CD8-positive, alpha-beta memory T cell (primary cell): ENCODE measurements around the gene TUBB3. TPM values are rescaled to one million over a fixed set of nuclear protein-coding genes. Genes with fewer than 3 reads are reported as not detected.
A peak's percentile ranks its signal among the peaks of the same experiment; 100 is the strongest.

Source experiments
- CTCF ChIA-PET: fragments of 350-600 bp; sonication (Branson Sonifier 250); formaldehyde crosslinking; loops from one replicate; lab custom pipeline; 2021; ENCODE audit warnings: antibody characterized with exemption; lab: Charles Lee
- POLR2A ChIA-PET: fragments of 350-600 bp; sonication (Branson Sonifier 250); formaldehyde crosslinking; loops from one replicate; lab custom pipeline; 2021; ENCODE audit warnings: antibody characterized with exemption; lab: Charles Lee
- DNase-seq, 5 donors: peaks; one replicate each; pipeline versions ENCODE4 v3.0.0 to v3.0.0-alpha.2; 2020 to 2022; ENCODE audit warnings: mixed read lengths in 1 of 5
- H3K27ac ChIP-seq: one replicate; pipeline ENCODE4 v1.7.0; 2013; ENCODE audit warnings: low read depth, mild to moderate bottlenecking, low read length, moderate library complexity
- H3K27me3 ChIP-seq: 2 replicates; pipeline ENCODE4 v1.7.0; 2013; ENCODE audit warnings: low read length, mild to moderate bottlenecking; ENCODE audit not compliant: insufficient read depth, poor library complexity, severe bottlenecking
- H3K36me3 ChIP-seq: 2 replicates; pipeline ENCODE4 v1.7.0; 2013; ENCODE audit warnings: mild to moderate bottlenecking, low read length, moderate library complexity; ENCODE audit not compliant: insufficient read depth
- H3K4me1 ChIP-seq: 2 replicates; pipeline ENCODE4 v1.7.0; 2013; ENCODE audit warnings: mild to moderate bottlenecking, low read length, moderate library complexity; ENCODE audit not compliant: insufficient read depth
- H3K4me3 ChIP-seq: 2 replicates; pipeline ENCODE4 v1.7.0; 2013; ENCODE audit warnings: mild to moderate bottlenecking, low read length
- H3K9me3 ChIP-seq: 2 replicates; pipeline ENCODE4 v1.7.0; 2013; ENCODE audit warnings: mild to moderate bottlenecking, low read length
- H3K27ac Mint-ChIP-seq, 8 donors: one replicate each; pipeline ENCODE4 v1.8.0; 2020 to 2021; ENCODE audit warnings: mixed read lengths in 8 of 8, mild to moderate bottlenecking in 6 of 8, inconsistent platforms in 3 of 8, moderate library complexity in 3 of 8
- H3K27me3 Mint-ChIP-seq, 2 donors: one replicate each; pipeline ENCODE4 v1.8.0; 2020 to 2021; ENCODE audit warnings: mixed read lengths in 2 of 2, mild to moderate bottlenecking in 1 of 2, moderate library complexity in 1 of 2
- H3K36me3 Mint-ChIP-seq, 3 donors: one replicate each; pipeline ENCODE4 v1.8.0; 2020 to 2021; ENCODE audit warnings: mixed read lengths in 3 of 3, inconsistent platforms in 1 of 3, mild to moderate bottlenecking in 1 of 3
- H3K4me1 Mint-ChIP-seq, 3 donors: one replicate each; pipeline ENCODE4 v1.8.0; 2020 to 2021; ENCODE audit warnings: mixed read lengths in 3 of 3, inconsistent platforms in 1 of 3, mild to moderate bottlenecking in 1 of 3
- H3K4me3 Mint-ChIP-seq, 7 donors: one replicate each; pipeline ENCODE4 v1.8.0; 2020 to 2021; ENCODE audit warnings: mixed read lengths in 7 of 7, mild to moderate bottlenecking in 6 of 7, moderate library complexity in 4 of 7, inconsistent platforms in 2 of 7
- H3K9me3 Mint-ChIP-seq, 5 donors: one replicate each; pipeline ENCODE4 v1.8.0; 2020 to 2022; ENCODE audit warnings: mixed read lengths in 5 of 5, mild to moderate bottlenecking in 3 of 5, moderate library complexity in 2 of 5, inconsistent platforms in 1 of 5
- polyA plus RNA-seq: library from polyadenylated mRNA; unstranded; fragments of 300-500 nt; fragmentation: Illumina TruSeq; gene quantifications from one replicate; pipeline ENCODE4 v1.2.3, GENCODE V29; 2021
- total RNA-seq, 2 experiments: library from RNA; stranded (reverse); gene quantifications; one replicate each; pipeline ENCODE4 v1.2.3, GENCODE V29; 2021

Gene TUBB3
- total and polyA plus RNA-seq, 3 experiments from 2014 or later = 0.31 to 0.38 TPM; not detected in 1

DNA sequence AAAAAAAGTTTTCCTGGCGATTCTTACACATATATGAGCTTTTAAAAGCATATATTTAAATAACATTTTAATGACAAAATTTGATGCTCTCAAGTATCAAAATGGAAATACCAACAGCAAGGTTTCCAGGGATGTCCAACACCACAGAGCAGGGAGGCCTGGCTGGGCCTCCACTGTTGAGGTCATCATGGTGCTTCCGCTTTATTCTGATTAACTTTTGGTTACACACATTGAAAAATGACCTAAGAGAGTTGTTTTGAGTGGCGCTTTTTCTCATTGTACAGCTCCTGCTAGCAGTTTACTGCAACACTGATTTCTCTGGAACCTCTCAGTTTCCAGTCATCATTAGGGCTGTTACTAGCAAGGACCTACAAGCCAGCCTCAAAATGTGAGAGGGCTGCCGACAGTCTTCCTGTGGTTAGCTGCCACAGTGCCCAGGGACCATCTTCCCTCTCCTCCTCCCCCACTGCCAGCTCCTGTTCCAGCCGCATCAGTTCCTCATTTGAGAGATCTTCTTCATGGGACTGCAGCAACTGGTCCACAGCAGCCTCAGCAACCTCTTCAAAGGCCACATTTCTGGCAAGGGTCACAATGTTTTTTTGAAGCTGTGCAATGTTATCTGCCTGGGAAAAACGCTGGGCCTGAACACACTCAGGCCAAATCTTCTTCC, 46.7 kb downstream of the TUBB3 start:
- H3K27ac Mint-ChIP-seq = peak overlapping the region in 1 of 8 donors; percentile 38
- no peak overlapping the region for H3K4me3 ChIP-seq
- H3K9me3 ChIP-seq = peaks cover 3% of the 10 kb centered on the region
- H3K36me3 Mint-ChIP-seq = peaks cover 0 to 8% (median 4%) of the 10 kb centered on the region in 3 donors
- ChIA-PET POLR2A (no interaction called here), CTCF (interaction anchor here (1.6 kb wide), 1 partner anchor 22 kb away, joined by 4 read pairs; no protein-coding TSS in a partner anchor)
- no peaks in the 10 kb centered on the region for H3K27me3 ChIP-seq
- peak overlapping the region in 2 of 7 donors; percentile 5 to 27 for H3K4me3 Mint-ChIP-seq
- H3K9me3 Mint-ChIP-seq = no peaks in the 10 kb centered on the region
- no peak for DNase-seq
- H3K27ac ChIP-seq = no peak overlapping the region
- no peaks in the 10 kb centered on the region for H3K27me3 Mint-ChIP-seq
- peaks cover 27% of the 10 kb centered on the region for H3K4me1 ChIP-seq
- no peaks in the 10 kb centered on the region for H3K36me3 ChIP-seq
- H3K4me1 Mint-ChIP-seq = peaks cover 18 to 38% (median 21%) of the 10 kb centered on the region in 3 donors

GRCh38 chr16:89971495-89972243, 48.5 kb downstream of the TUBB3 start:
- Mint-ChIP-seq H3K4me3 (peak overlapping the region; percentile 98 to 100 (median 99)), H3K9me3 (no peaks in the 10 kb centered on the region), H3K27me3 (peaks cover 0 to 1% of the 10 kb centered on the region in 2 donors), H3K4me1 (peaks cover 21 to 46% (median 27%) of the 10 kb centered on the region in 3 donors), H3K27ac (peak overlapping the region in 6 of 8 donors; percentile 35 to 99 (median 72)), H3K36me3 (peaks cover 0 to 4% (median 2%) of the 10 kb centered on the region in 3 donors)
- ChIA-PET CTCF (interaction anchor here (1.6 kb wide), 1 partner anchor 24 kb away, joined by 4 read pairs; no protein-coding TSS in a partner anchor), POLR2A (no interaction called here)
- peak in 1 of 5 donors; percentile 54 for DNase-seq
- peak overlapping the region; percentile 85 for H3K27ac ChIP-seq
- peak overlapping the region; percentile 96 for H3K4me3 ChIP-seq
- peaks cover 3% of the 10 kb centered on the region for H3K9me3 ChIP-seq
- H3K36me3 ChIP-seq = no peaks in the 10 kb centered on the region
- H3K27me3 ChIP-seq = no peaks in the 10 kb centered on the region
- H3K4me1 ChIP-seq = peaks cover 29% of the 10 kb centered on the region

DNA sequence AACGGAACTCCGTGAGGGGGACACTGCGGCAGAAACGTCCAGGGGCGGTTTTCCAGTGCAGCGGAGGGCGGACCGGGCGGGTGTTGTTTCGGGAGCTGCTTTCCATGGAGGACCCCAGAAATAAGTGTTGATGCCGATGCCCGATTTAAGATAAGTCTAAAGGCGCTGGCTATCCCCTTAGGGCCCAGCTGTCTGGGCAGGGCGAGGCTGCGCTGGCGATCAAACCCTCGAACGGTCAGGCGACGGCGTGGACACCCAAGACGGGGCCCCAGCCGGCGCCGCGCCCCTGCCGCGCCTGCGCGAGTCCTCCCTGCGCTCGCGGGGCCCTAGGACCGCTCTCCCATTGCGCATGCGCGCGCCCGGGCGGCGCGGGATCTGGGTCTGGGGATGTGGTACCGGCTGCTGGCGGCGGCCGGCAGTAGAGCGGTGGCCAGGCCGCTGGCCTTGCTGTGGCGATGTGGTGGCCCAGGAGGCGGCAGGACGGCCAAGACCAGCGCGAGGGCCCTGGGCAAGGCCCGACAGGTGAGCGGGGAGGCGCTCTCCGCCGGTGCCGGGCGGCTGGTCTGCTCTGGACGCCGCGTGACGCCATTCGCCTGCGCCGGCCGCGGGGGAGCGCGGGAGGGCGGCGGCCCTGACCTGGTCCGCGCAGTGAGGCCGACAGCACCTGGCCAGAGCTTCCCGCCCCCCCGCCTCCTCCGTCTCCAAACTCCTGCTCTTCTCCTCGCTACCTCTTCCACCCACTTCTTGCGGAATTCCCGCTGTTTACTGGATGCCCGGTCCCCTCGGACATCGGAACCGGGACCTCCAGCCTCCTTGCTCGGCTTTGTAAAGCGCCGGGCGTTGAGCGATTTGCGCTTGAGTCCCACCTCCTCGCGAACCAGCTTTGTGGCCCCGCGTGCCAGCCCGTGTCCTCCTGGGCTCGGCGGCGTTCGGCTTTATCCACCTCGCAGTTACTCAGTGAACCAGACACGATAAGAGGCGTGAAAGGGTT, 49.4 kb downstream of the TUBB3 start:
- Histone ChIP-seq H3K27me3 (no peaks in the 10 kb centered on the region), H3K4me1 (peaks cover 29% of the 10 kb centered on the region), H3K4me3 (peak overlapping the region; percentile 96), H3K27ac (peak overlapping the region; percentile 85), H3K9me3 (peaks cover 3% of the 10 kb centered on the region), H3K36me3 (peaks cover 4% of the 10 kb centered on the region)
- Mint-ChIP-seq H3K9me3 (no peaks in the 10 kb centered on the region), H3K4me1 (peaks cover 21 to 49% (median 27%) of the 10 kb centered on the region in 3 donors), H3K36me3 (peaks cover 0 to 7% (median 2%) of the 10 kb centered on the region in 3 donors), H3K27ac (peak overlapping the region; percentile 96 to 99 (median 97)), H3K27me3 (peaks cover 0 to 1% of the 10 kb centered on the region in 2 donors), H3K4me3 (peak overlapping the region; percentile 98 to 100 (median 99))
- ChIA-PET POLR2A (no interaction called here), CTCF (interaction anchor here (1.8 kb wide), 1 partner anchor 25 kb away, joined by 4 read pairs; no protein-coding TSS in a partner anchor)
- DNase-seq = peak; percentile 87 to 95 (median 92)

- H3K36me3 Mint-ChIP-seq = peaks cover 0 to 13% (median 4%) of the 10 kb centered on the region in 3 donors
- peaks cover 29% of the 10 kb centered on the region for H3K4me1 ChIP-seq
- peak overlapping the region; percentile 98 to 100 (median 99) for H3K4me3 Mint-ChIP-seq
- ChIA-PET CTCF (interaction anchor here (1.8 kb wide), 1 partner anchor 25 kb away, joined by 4 read pairs; no protein-coding TSS in a partner anchor), POLR2A (interaction anchor here (0.5 kb wide), 1 partner anchor 17 kb away, joined by 4 read pairs; no protein-coding TSS in a partner anchor)
- H3K4me1 Mint-ChIP-seq = peaks cover 21 to 49% (median 27%) of the 10 kb centered on the region in 3 donors
- peaks cover 11% of the 10 kb centered on the region for H3K36me3 ChIP-seq
- peak overlapping the region; percentile 85 for H3K27ac ChIP-seq
- H3K27me3 ChIP-seq = no peaks in the 10 kb centered on the region
- H3K27me3 Mint-ChIP-seq = peaks cover 0 to 1% of the 10 kb centered on the region in 2 donors
- no peak for DNase-seq
- H3K27ac Mint-ChIP-seq = peak overlapping the region; percentile 96 to 99 (median 97)
- peaks cover 3% of the 10 kb centered on the region for H3K9me3 ChIP-seq
- H3K4me3 ChIP-seq = peak overlapping the region; percentile 96
- no peaks in the 10 kb centered on the region for H3K9me3 Mint-ChIP-seq
These were observed 50.1 kb downstream of the TUBB3 start for GRCh38 chr16:89973235-89973634.

GRCh38 chr16:89973654-89974335, 50.7 kb downstream of the TUBB3 start:
- ChIA-PET CTCF (interaction anchor here (1.8 kb wide), 1 partner anchor 24 kb away, joined by 4 read pairs; no protein-coding TSS in a partner anchor), POLR2A (interaction anchor here (0.5 kb wide), 1 partner anchor 16 kb away, joined by 4 read pairs; no protein-coding TSS in a partner anchor)

DNA sequence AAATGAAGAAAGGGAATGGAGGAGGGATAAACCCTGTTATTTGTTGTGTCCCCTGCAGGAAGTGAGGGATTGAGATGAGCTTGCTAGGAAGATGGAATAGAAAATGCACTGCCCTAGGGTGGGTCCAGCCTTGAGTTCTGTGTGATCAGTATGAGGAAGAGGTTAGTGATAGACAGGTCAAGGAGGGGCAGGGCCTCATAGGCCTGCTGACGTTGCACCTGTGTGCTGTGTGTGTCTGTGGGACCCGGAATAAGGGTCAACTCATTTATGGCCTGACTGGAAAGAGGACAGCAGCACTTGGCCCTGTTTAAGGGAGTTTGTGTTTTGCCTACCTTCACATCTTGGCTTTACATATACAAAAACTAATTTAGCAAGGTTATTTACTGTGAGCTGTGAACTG, 51.7 kb downstream of the TUBB3 start:
- peaks cover 21 to 52% (median 27%) of the 10 kb centered on the region in 3 donors for H3K4me1 Mint-ChIP-seq
- Histone ChIP-seq H3K9me3 (peaks cover 3% of the 10 kb centered on the region), H3K27me3 (no peaks in the 10 kb centered on the region), H3K4me1 (peaks cover 29% of the 10 kb centered on the region), H3K36me3 (peaks cover 15% of the 10 kb centered on the region), H3K4me3 (no peak overlapping the region), H3K27ac (no peak overlapping the region)
- H3K4me3 Mint-ChIP-seq = peak overlapping the region in 2 of 7 donors; percentile 61 to 66
- H3K27ac Mint-ChIP-seq = peak overlapping the region in 2 of 8 donors; percentile 14 to 74
- peaks cover 0 to 25% (median 6%) of the 10 kb centered on the region in 3 donors for H3K36me3 Mint-ChIP-seq
- H3K9me3 Mint-ChIP-seq = no peaks in the 10 kb centered on the region
- ChIA-PET POLR2A (no interaction called here), CTCF (interaction anchor here (1.8 kb wide), 1 partner anchor 23 kb away, joined by 4 read pairs; no protein-coding TSS in a partner anchor)
- peaks cover 0 to 1% of the 10 kb centered on the region in 2 donors for H3K27me3 Mint-ChIP-seq
- DNase-seq = no peak

More at GRCh38 chr16:89973654-89974335, 50.7 kb downstream of the TUBB3 start:
- Histone ChIP-seq H3K4me1 (peaks cover 29% of the 10 kb centered on the region), H3K36me3 (peaks cover 11% of the 10 kb centered on the region), H3K9me3 (peaks cover 3% of the 10 kb centered on the region), H3K27ac (peak overlapping the region; percentile 85), H3K4me3 (peak overlapping the region; percentile 96), H3K27me3 (no peaks in the 10 kb centered on the region)
- Mint-ChIP-seq H3K4me3 (peak overlapping the region; percentile 98 to 100 (median 99)), H3K9me3 (no peaks in the 10 kb centered on the region), H3K36me3 (peaks cover 0 to 15% (median 4%) of the 10 kb centered on the region in 3 donors), H3K27me3 (peaks cover 0 to 1% of the 10 kb centered on the region in 2 donors), H3K4me1 (peaks cover 21 to 50% (median 27%) of the 10 kb centered on the region in 3 donors), H3K27ac (peak overlapping the region in 5 of 8 donors; percentile 23 to 99 (median 71))
- DNase-seq = no peak
